Brain pericyte (primary cell): Measurements from ENCODE around the gene SACM1L.

ENCODE experiments used
- DNase-seq: peaks from one replicate; pipeline ENCODE4 v3.0.0-alpha.2; 2012; ENCODE audit warnings: low read depth, low spot score

Gene SACM1L

DNA sequence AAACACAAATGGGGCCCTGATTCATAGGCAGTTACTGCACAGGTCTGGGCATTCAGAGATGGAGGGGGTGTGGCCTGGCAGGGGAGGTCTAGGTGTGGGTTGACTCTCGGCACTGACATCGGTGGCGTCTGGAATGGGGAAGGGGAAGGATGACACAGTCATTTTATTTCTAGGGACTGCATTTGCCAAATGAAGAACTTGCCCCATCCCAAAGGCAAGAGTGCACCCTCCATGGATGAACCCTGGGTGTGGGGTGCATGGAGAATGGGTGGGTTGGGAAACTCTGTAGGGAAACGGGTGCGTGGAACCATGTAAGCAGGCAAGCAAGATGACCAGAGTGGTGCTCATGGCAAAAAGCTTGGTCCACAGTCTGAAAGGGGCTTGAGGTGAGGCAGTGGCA is 82.6 kb downstream of the SACM1L start:
- no peak for DNase-seq

DNA sequence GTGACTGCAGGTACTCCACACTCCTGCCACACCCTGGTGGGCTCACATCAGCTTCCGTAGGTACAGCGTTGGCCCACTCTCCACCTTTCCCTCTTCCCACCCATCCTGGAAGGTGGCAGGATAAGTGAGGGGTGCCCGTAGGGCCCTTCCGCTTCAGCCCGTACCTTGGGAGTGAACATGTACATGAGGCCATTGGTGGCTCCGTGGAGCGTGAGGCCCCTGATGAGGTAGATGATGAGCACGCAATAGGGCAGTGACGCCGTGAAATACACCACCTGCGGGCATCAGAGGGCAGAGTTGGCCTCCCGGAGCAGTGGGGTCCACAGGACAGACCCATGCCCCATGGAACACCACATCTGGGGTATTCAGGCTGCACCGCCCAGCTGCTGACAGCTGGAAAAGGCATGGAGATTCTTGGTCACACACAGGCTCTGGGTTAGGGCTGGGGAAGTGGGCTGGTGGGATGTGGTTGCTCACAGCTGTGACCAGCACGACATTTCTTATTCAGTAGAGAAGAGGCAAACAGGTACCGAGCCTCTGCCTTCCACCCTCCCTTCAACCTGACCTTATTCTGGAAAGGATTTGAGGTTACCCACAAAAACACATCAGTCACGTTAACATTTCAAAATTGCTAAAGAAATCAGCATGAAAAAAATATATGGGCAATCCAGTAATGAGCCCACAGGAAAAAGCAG is 83.3 kb downstream of the SACM1L start:
- DNase-seq = no peak

DNA sequence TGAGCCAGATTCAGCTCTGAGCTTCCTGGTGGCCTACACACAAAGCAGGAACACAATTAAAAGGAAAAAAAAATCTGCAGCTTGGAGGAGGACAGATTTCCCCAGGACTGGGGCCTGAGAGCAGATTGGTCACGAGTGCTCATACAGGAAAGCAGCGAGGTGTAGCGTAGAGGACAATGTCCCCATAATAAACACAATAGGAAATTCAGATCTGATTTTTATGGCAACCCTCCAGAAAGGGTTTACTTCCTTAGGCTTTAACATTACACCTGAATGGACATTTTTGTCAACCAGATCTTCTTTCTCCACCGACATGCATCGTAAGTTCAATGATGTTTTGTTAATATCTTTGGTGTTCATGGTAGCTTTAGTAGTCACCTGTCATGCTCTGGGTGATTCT is 83.9 kb downstream of the SACM1L start:
- DNase-seq = no peak

DNA sequence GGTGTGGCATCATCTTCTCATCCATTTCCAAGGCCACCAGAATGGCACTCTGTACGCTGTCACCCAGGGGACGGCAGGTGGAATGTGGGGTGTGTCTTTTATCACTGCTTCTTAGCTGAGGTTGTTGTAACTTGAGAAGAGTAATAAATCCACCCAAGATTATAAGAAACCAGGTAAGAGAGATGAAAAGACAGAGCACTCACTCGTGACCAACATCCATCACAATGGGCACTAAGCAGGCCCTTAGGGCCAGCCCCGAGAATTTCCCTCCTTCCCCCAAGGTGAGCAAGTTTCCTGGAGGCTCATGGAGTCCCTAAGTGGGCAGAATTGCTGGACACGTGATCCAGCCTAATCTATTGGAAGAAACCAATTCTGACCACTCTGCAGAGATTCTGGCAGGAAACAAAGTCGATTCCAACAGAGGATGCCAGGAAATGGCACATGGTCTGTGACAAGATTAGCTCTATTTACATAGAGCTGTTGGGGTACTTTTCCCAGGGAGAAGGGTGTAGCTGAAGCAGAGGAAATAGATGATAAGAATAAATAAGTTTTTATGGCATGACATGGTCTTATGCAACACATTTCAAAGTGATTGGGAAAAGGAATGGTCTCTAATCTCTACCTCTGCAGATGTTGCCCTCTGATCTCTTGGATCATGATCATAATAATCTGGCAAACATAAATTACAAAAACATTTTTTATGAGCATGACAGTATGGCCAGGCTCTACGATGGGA is 84.7 kb downstream of the SACM1L start:
- no peak for DNase-seq

DNA sequence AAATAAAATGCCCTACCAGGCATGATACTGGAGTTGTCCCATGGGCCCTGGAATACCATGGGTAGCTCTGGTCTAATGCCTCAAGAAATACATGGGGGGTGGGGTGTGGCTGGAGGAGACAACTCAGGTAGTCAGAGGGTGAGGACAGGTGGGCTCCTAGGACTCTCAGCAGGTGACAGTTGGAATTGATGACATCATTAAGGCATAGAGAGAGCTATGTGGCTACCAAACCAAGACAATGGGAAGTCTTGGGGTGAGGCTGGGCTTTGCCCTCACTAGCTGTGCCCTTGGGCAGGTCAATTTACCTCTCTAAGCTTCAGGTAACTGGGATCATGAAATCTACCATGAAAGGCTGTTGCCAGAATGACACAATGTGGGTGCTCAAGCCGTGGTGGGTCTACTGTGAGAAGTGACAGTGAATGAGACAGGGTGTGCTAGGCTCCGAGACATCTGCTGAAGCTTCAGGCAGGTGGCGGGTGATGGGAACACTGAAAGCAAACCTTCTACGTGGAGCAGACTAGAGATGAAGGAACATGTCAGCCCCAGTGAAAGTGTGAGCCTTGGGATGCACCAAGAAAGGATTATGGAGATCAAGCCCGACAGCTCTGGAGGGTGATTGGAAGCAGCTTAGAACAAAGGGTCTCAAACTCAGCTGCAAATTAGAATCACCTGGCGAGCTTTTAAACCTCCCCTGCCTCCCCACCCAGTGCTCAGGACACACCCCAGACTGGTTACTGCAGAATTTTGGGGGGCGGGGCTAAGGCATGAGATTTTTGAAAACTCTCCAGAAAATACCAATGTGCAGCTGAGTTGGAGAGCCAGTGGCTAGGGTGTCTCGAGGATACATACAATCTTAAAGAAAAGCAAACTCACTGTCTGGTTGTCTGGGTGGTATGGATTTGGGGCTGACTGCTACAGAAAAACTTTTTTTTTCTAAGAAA is 85.7 kb downstream of the SACM1L start:
- DNase-seq = no peak

DNA sequence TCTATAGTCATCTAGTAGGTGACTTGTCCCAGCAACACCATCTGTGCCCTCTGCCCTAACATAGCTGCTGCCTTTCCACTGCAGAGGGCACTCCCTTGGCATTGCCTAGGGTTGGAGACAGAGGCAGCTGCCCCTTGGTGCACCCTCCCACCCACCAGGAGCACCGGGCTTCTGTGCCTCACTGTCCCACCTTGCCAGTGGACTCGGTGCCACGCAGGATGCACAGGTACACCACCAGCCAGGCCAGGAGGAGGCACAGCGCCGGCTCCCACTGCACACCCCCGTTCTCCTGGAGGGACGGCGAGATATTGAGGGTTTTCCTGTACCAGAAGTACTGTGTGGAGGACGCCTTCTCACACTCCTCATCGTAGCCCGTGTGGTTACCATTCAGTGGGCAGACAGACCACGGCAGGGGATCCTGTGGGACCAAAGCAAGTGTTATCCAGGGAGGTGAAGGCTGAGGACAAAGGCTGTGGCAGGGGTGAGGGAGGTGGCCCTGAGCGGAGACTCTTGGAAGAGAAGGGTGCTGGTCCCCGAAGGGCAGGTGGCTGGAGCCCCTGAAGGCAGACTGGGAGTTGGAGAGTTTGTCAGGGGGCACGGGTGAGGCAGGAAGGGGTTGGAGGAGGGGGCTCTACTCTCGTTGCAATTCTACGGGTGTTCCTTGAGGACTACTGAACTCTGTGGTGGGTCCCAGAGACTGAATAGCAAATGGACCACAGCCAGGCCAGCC is 86.5 kb downstream of the SACM1L start:
- no peak for DNase-seq

DNA sequence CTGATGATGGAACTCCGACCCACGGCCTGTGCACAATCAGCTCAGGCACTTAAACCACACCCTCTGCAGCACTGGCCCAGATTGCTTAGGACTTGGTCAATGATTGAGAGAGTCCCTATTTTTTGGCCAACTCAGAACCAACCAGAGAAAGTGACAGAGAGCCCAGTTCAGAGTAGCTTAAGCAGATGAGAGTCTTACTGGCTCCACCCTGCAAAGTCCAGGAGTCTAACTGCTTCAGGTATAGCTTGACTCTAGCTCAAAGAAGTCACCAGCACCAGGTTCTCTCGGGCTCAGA is 87.1 kb downstream of the SACM1L start:
- no peak for DNase-seq

DNA sequence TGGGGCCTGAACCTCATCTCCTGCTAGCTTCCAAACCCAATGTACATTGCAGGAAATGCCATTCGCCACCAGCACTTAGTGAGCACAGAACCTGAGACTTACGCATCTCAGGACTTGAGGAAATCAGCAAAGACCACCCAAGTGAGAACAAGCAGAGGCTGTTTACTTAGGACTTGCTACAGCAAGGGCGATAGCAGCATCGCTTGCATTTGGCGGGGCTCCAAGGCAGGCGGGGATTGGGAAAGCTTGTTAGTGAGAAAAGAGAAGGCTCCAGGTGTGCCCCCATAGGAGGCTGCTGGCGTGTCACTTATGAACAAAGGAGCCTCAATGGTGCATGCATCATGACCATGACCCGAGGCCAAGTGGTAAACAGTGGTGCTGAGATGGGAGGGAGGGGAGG is 87.4 kb downstream of the SACM1L start:
- no peak for DNase-seq

DNA sequence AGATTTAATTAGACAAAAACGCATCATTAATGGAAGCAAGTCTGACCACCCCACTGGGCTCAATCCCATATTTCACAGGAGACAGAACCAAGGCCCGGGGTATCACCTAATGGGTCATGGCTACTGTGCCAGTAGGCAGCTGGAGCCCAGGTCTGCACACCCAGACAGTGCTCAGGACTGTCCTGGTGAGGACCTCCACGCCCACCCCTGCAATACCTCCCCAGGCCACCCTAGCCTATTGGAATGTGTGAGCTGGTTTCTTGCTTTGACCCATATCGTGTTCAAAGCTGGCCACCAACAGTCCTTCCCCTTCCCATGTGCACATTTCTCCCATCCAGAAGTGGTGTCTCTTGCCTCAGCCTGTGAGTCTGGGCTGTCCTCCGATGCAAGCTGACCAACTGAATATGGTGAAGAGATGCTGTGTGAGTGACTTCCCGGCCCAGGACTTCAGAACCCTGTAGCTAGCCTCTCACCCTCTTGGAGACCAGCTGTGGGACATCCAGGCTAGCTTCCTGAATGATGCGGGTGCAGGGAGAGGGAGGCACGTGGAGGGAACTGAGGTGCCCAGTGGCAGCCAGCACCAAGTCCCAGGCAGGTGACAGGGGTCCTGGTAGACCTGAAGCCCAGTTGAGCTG is 88.0 kb downstream of the SACM1L start:
- DNase-seq = no peak

DNA sequence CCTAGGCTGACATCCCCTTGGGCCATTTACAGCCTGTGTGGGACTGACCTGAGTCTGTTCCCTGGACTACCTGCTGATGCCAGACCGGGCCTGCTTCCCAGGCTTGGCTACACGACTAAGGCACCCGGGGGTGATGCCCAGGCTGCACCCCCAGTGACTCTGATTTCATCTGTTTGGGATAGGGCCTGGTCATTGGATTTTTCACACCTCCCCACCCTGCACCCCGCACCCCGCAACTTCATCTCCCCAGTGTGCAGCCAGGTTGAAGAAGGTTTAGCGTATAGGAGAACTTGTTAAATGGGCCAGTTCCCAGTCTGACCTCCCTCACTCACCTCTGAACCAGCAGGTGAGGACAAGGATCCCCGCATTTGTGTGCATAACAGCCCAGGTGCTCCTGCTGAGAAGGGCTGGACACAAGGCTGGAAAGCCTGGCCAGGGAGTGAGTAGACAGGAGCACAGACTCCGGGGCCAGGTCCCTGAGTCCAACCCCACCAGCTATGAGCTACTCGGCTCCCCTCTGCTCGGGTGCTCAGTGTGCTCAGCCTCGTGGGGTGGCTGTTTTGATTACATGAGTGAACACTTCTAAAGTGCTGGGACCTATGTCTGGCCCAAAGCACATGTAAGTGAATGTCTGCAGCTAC is 88.7 kb downstream of the SACM1L start:
- DNase-seq = no peak

DNA sequence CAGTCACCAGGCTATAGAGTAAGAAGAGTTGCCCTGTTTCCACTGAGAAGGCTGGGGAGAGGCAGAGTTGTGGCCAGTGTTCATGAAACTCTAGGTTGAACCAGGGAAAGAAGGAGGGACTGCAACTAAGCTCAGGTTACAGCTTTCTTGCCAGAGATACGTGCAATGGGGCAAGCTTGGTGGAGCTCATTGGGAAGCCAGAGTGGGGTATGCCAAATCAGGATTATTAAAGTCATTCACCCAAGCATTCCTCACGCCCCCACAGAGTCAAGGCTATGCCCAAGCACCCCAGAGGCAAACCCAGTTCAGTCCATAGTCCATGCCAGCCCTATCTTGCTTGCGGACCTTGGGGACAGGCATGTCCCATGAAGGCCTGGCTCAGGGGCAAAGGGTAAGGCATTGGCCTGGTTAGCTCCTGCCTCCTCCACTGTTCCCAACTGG is 89.6 kb downstream of the SACM1L start:
- no peak for DNase-seq

DNA sequence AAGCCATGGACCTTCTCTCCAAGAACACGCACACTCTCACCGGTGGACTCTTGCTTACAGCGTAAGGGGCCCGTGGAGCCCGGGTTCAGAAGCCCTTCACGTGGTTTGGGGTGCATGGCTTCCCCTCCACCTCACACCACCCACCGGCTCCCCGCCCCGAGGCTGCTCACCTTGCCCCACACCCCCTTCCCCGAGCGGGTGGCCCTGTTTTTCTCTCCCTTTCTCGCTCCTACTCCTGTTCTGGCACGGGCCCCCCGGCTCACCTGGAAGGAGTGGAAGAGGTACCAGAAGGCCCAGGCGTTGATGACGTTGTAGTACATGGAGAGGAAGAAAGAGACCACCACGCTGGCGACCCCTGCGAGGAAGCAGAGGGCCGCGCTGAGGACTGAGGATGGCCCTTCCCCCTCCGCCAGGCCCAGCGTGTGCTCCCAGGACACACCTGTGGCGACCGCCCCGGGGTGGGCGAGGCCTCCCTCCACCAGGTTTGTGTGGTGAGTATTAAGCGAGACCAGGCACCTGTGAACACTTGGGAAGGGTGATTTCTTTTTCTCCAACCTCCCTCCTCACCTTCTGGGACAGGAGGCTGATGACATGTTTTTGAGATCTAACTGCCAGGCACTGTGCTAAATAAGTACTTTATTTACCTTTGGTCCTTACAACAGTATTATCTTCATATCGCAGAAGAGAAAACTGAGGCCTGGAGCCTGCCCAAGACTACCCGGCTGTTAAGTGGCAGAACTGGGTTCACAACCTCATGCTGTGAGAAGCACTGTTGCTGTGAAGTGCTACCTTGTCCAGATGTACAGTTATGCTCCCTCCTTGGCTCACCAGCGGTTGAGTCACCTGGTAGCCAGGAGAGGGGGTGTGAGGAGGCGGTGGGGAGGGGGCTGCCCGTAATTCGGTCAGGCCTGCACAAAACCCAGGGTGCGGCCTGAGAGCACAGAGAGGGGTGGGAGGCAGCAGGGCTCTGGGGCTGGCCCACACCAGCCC is 90.8 kb downstream of the SACM1L start:
- DNase-seq = no peak

DNA sequence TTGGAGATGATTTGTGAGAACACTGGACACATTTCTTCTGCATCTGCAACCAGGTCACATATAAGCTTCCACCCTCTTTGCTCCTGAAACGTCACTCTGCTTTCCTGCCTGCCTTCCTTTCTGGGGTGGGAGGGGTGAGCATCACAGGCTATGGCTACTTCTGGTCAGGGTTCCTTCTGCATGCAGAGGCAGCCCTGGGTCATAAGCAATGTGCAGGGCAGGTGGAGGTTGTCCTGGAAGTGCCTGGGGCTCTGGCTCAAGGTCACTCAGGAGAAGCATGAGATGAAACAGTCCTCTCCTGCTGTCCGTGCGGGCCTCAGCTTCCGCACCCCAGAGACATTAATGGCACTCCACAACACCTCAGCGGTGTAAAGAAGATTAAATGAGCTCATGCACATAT is 92.1 kb downstream of the SACM1L start:
- no peak for DNase-seq

DNA sequence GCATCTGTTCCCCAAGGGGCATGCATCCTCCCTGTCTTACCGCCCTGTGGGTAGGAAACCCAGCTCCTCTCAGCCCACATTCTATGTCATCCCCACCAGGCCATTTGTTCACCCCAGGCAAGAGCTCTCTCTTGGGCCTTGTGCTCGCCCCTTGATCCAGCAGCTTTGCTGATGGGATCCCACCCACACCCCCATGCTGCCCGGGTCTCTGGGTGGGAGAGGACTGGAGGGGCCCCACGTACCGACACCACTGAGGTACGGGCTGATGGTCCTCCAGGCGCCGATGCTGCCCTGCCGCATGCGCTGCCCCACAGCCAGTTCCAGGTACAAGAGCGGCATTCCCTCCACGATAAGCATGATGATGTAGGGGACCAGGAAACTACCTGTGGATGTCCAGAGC is 92.6 kb downstream of the SACM1L start:
- no peak for DNase-seq

DNA sequence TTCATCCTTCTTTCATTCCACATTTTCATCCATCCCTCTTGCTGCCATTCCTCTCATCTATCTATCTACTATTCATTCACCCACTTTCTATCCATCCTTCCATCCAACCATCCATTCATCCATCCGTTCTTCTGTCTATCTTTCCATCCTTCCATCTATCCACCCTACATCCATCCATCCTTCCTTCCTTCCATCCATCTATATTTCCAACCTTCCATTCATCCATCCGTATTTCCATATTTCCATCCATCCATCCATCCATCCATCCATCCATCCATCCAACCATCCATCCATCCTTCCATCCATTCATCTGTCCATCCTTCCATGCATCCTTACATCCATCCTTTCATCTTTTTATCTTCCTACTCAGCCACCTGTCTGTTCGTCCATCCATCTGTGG is 93.2 kb downstream of the SACM1L start:
- DNase-seq = no peak

DNA sequence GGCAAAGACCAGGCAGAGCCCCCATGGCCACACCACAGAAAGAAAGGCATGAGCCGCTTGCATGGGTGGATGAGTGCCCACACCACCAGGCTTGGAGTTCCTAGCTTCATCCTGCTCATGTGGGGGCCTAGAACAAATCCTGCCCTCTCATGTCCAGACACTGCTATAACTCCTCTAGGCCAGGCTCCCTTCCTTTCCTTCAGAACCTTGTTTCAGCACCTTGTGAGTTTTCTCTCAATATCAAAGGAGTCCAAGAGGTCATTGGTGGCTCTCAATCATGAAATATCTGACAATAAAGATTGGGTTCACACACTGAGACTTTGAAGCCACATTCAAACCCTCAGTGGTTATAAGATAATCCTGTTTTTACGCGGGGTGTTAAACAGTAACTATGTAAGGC is 94.5 kb downstream of the SACM1L start:
- DNase-seq = no peak

DNA sequence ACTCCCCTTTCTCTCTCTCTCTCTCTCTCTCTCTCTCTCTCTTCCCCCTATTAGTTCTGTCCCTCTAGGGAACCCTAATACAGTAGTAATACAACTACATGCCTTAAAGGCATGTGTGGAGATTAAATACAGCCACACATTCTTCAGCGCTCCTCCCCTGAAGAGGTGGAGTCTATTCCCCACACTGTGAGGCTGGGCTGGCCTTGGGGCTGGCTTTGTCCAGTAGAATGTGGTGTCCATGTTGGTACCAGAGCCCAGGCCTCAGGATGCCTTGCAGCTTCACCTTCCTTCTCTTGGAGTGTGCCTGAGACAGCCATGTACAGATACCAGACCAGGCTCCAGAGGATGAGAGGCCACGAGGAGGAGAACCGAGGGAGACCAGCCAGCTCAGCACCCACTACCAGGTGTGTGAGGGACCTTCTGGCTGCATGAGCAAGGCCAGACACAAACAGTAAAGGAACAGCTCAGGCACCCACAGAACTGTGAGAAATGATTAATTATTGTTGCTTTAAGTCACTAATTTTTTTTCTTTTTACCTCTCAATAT is 96.5 kb downstream of the SACM1L start:
- no peak for DNase-seq

DNA sequence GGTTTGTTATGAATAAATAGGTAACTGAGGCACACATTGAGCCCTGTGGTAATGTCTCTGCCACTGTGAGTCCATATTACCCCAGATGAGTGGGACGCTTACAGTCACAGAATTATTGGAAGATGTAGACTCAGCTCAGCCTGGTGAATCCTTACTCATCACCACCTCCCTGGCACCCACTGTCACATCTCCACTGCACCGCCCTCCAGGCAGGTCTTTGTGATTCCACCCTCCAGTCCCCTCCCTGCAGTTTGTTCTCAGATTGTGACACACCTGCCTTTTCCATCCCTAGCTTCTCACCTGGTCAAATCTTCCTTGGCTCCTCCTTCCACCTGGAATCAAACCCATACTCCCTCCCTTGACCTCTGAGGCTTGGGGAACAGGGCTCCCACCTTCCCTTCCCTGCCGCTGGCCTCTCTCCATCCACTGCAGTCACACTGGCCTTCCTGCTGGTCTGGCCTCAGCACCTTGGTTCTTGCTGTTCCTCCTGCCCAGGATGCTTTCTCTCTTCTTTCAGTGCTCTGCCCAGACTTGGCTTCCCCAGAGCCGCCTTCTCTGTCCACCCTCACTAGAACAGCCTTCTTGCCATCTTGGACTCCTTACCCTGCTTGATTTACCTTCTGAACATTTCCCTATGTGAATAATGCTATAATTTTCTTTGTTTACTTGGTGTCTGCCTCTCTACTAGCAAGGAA is 97.8 kb downstream of the SACM1L start:
- DNase-seq = no peak

DNA sequence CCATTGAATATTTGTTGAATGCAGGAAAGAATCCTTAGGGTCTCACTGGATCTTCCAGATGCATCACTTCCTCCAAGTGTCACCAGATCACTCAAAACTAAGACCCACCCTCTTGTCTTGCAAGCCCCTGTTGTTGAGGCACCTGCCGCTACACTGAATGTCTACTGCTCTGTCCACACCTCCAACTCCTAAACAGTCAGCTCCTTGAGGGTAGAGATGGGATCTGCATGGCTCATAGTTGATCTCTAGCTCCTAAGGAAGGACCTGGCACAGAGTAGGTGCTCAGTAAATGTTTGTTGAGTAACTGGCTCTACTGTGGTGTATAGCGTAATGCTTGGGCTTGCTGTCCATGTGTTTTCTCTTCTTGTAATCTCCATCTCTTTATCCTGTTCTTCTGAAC is 98.4 kb downstream of the SACM1L start:
- no peak for DNase-seq
